Measurements from ENCODE around the gene FAM72A. TPM values are rescaled to one million over a fixed set of nuclear protein-coding genes. Genes with fewer than 3 reads are reported as not detected.
"Not testable (repeated sequence)": the region's sequence is repeated elsewhere in the genome, so short reads cannot be mapped to it uniquely, and the experiment has no call there.

Gene FAM72A
- total and polyA plus RNA-seq, 4 donors, result 2.3 to 5.6 (median 3.6) TPM

DNA sequence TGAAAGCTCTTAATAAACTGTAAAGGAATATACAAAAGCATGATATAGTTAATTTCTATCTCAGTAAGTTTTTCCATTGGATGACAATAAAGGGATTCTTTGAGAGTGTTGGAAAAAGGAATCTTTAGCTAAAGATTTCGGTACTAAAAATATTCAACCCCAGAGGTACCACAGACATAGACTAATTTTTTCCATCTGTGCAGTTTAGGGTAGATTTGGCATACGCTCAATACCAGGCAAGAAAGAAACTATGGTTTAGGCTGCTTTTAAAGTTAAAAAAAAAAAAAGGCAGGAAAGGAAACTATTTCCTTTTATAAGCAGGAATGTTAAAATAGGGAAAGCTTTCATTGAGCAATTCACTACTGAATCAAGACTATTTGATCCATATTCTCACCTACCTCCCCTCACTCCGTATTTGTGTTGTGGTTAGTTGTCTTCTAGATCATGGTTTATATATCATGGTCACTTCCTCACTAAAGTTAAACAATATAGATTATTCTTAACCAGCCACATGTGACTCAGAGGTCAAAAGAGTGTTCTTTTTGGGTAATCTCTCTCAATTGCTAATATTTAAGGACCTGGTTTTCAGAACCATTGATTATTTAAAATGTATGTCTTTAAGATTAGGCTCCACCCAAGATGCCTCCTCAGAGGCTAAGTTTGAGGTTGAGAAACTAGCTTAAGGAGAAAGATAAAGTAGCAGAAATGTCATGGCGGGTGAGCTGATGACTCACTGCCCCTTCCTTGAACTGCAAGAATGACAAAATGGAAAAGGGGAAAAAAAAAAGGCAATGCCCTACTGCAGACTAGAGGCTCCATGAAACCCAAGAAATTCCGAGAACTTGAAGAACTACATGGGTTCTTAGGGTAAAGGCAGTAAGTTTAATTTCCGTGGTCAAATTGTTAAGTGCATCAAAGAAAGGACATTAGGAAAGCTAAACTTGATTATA is 20.0 kb downstream of the FAM72A start:
- not testable (repeated sequence) for H3K4me1 ChIP-seq (ENCODE audit: control insufficient read depth in 5 of 5, insufficient read depth in 5 of 5, low read length in 5 of 5); H3K27ac ChIP-seq (ENCODE audit: low read depth in 1 of 2, low read length in 1 of 2); H3K27me3 ChIP-seq (ENCODE audit: control insufficient read depth in 3 of 3, insufficient read depth in 3 of 3, low read length in 2 of 3); H3K9me3 ChIP-seq (ENCODE audit: control insufficient read depth in 4 of 4, insufficient read depth in 3 of 4, low read length in 3 of 4); H3K4me3 ChIP-seq; H3K9ac ChIP-seq (ENCODE audit: insufficient read depth in 1 of 2, low read length in 2 of 2); DNase-seq; H3K36me3 ChIP-seq (ENCODE audit: control insufficient read depth in 4 of 4, insufficient read depth in 4 of 4, low read length in 4 of 4)
- 53 to 97% methylated on average over 3 to 5 of the region's 6 CpGs for WGBS, 2 donors
- peak; percentile 71 for ATAC-seq (ENCODE audit: insufficient read depth, low FRiP score)

DNA sequence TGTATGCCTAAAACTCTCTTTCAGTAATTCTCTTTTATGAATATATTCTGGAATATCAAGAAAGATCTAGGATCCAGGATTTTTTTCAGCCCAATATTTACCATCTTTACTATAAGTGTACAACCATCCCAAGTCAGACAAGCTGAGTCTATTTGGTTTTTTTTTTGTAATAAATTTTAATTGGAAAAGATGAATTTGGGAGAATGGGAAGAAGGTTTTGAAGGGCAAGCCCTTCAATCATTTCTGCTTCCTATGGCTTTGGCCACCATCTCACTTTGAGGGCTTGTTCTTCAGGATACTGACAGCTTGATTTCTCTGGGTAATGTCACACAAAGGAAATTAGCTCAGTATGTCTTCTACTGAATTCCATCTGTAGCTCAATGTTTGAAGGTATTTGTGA is 23.0 kb downstream of the FAM72A start:
- H3K9ac ChIP-seq (ENCODE audit: insufficient read depth in 1 of 2, low read length in 2 of 2); H3K27me3 ChIP-seq (ENCODE audit: control insufficient read depth in 3 of 3, insufficient read depth in 3 of 3, low read length in 2 of 3); H3K4me3 ChIP-seq; H3K9me3 ChIP-seq (ENCODE audit: control insufficient read depth in 4 of 4, insufficient read depth in 3 of 4, low read length in 3 of 4); DNase-seq; ATAC-seq (ENCODE audit: insufficient read depth, low FRiP score); H3K36me3 ChIP-seq (ENCODE audit: control insufficient read depth in 4 of 4, insufficient read depth in 4 of 4, low read length in 4 of 4); H3K4me1 ChIP-seq (ENCODE audit: control insufficient read depth in 5 of 5, insufficient read depth in 5 of 5, low read length in 5 of 5); H3K27ac ChIP-seq (ENCODE audit: low read depth in 1 of 2, low read length in 1 of 2): not testable (repeated sequence)

DNA sequence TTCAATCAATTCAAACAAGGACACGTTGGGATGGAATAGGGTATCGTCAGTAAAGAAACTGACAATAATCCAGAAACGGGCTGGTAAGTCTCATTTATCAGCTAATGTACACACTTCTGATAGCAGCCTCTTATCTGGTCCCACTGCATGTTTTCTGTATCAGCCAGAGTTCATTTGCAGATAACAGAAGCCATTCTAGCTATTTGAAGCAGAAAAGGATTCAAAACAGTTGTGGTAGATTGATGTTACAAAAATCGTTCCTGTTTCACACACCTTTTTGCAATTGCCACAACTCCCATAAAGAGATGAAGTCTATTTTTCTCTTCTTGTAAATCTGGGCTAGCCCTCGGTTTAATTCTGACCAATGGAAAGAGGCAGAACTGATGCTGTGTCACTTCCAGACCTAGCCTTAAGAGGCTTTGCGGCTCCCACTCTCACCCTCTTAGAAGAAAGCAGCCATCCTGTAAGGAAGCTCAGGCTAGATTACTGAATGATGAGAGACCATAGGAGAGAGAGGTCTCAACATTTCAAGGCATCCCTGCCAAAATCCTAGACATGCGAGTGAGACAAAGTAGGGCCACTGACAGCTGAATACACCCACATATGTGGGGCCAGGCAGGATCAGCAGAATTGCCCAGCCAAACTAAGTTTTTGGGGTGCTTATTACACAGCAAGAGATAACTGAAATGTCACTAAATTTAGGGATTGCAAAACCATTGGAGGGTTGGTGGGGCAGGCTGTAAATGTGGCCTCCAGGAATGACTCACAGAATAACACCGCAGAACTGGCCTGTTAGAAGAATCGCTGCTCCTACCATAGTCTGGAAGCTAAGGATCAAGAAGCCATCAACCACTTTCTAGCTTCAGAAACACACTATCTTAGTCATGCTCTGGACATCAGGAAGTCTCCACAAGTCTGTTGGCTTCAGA is 24.3 kb downstream of the FAM72A start:
- WGBS, 2 donors, result 69 to 79% methylated on average over 9 of the region's 9 CpGs
- not testable (repeated sequence) for H3K36me3 ChIP-seq (ENCODE audit: control insufficient read depth in 4 of 4, insufficient read depth in 4 of 4, low read length in 4 of 4); H3K4me1 ChIP-seq (ENCODE audit: control insufficient read depth in 5 of 5, insufficient read depth in 5 of 5, low read length in 5 of 5); H3K9ac ChIP-seq (ENCODE audit: insufficient read depth in 1 of 2, low read length in 2 of 2); ATAC-seq (ENCODE audit: insufficient read depth, low FRiP score); H3K9me3 ChIP-seq (ENCODE audit: control insufficient read depth in 4 of 4, insufficient read depth in 3 of 4, low read length in 3 of 4); DNase-seq; H3K4me3 ChIP-seq; H3K27me3 ChIP-seq (ENCODE audit: control insufficient read depth in 3 of 3, insufficient read depth in 3 of 3, low read length in 2 of 3); H3K27ac ChIP-seq (ENCODE audit: low read depth in 1 of 2, low read length in 1 of 2)

DNA sequence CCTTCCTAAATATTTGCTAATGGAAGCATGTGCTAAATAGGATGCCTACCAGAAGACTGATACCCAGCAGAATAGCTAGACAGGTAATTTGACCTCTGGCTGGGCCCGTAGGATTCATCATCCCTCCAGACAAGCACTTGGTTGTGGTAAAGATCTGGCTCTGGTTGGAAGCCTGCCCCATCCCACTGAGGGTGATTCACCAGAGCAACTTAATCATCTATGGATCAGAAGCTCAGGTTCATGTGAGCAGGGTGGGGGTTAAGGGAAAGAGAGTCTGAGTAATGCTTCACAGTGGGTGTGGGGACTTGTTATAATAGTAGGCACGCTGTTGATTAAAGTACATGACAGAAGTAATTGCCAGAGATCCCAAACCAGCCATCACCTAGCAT is 26.5 kb downstream of the FAM72A start:
- not testable (repeated sequence) for H3K4me1 ChIP-seq (ENCODE audit: control insufficient read depth in 5 of 5, insufficient read depth in 5 of 5, low read length in 5 of 5); H3K27ac ChIP-seq (ENCODE audit: low read depth in 1 of 2, low read length in 1 of 2); H3K27me3 ChIP-seq (ENCODE audit: control insufficient read depth in 3 of 3, insufficient read depth in 3 of 3, low read length in 2 of 3); H3K9me3 ChIP-seq (ENCODE audit: control insufficient read depth in 4 of 4, insufficient read depth in 3 of 4, low read length in 3 of 4); H3K9ac ChIP-seq (ENCODE audit: insufficient read depth in 1 of 2, low read length in 2 of 2); H3K36me3 ChIP-seq (ENCODE audit: control insufficient read depth in 4 of 4, insufficient read depth in 4 of 4, low read length in 4 of 4); ATAC-seq (ENCODE audit: insufficient read depth, low FRiP score); DNase-seq; H3K4me3 ChIP-seq
- WGBS, 2 donors, result 69 to 89% methylated on average over 1 of the region's 2 CpGs

- not testable (repeated sequence) for H3K4me3 ChIP-seq; H3K36me3 ChIP-seq (ENCODE audit: control insufficient read depth in 4 of 4, insufficient read depth in 4 of 4, low read length in 4 of 4); H3K27ac ChIP-seq (ENCODE audit: low read depth in 1 of 2, low read length in 1 of 2); H3K9me3 ChIP-seq (ENCODE audit: control insufficient read depth in 4 of 4, insufficient read depth in 3 of 4, low read length in 3 of 4); H3K27me3 ChIP-seq (ENCODE audit: control insufficient read depth in 3 of 3, insufficient read depth in 3 of 3, low read length in 2 of 3); H3K9ac ChIP-seq (ENCODE audit: insufficient read depth in 1 of 2, low read length in 2 of 2); H3K4me1 ChIP-seq (ENCODE audit: control insufficient read depth in 5 of 5, insufficient read depth in 5 of 5, low read length in 5 of 5)
- WGBS, 2 donors, result 44 to 45% methylated on average over 1 of the region's 4 CpGs
- ATAC-seq (ENCODE audit: insufficient read depth, low FRiP score), result peak; percentile 58
- DNase-seq, result peak in 2 of 3 donors; percentile 8 to 11
These were observed 27.1 kb downstream of the FAM72A start for GRCh38 chr1:206175459-206176113.

GRCh38 chr1:206174182-206174868 is 28.3 kb downstream of the FAM72A start:
- not testable (repeated sequence) for H3K9ac ChIP-seq (ENCODE audit: insufficient read depth in 1 of 2, low read length in 2 of 2); H3K27ac ChIP-seq (ENCODE audit: low read depth in 1 of 2, low read length in 1 of 2); H3K4me1 ChIP-seq (ENCODE audit: control insufficient read depth in 5 of 5, insufficient read depth in 5 of 5, low read length in 5 of 5); H3K4me3 ChIP-seq; ATAC-seq (ENCODE audit: insufficient read depth, low FRiP score); H3K27me3 ChIP-seq (ENCODE audit: control insufficient read depth in 3 of 3, insufficient read depth in 3 of 3, low read length in 2 of 3); H3K9me3 ChIP-seq (ENCODE audit: control insufficient read depth in 4 of 4, insufficient read depth in 3 of 4, low read length in 3 of 4); H3K36me3 ChIP-seq (ENCODE audit: control insufficient read depth in 4 of 4, insufficient read depth in 4 of 4, low read length in 4 of 4)
- WGBS, 2 donors, result 76 to 83% methylated on average over 7 of the region's 7 CpGs
- peak in 2 of 3 donors; percentile 20 to 44 for DNase-seq

GRCh38 chr1:206173110-206173719 is 29.4 kb downstream of the FAM72A start:
- 89 to 94% methylated on average over 1 of the region's 2 CpGs for WGBS, 2 donors

More at GRCh38 chr1:206173110-206173719, 29.4 kb downstream of the FAM72A start:
- DNase-seq; H3K36me3 ChIP-seq (ENCODE audit: control insufficient read depth in 4 of 4, insufficient read depth in 4 of 4, low read length in 4 of 4); ATAC-seq (ENCODE audit: insufficient read depth, low FRiP score); H3K27ac ChIP-seq (ENCODE audit: low read depth in 1 of 2, low read length in 1 of 2); H3K9ac ChIP-seq (ENCODE audit: insufficient read depth in 1 of 2, low read length in 2 of 2); H3K4me1 ChIP-seq (ENCODE audit: control insufficient read depth in 5 of 5, insufficient read depth in 5 of 5, low read length in 5 of 5); H3K27me3 ChIP-seq (ENCODE audit: control insufficient read depth in 3 of 3, insufficient read depth in 3 of 3, low read length in 2 of 3); H3K9me3 ChIP-seq (ENCODE audit: control insufficient read depth in 4 of 4, insufficient read depth in 3 of 4, low read length in 3 of 4); H3K4me3 ChIP-seq: not testable (repeated sequence)

All from lung (tissue), 10 donors.